Activated B cell treated with CpG ODN at 0.5 μM for 24 hours (primary cell): ENCODE data around the gene CD79A. TPM values are rescaled to one million over a fixed set of nuclear protein-coding genes. Genes with fewer than 3 reads are reported as not detected.

Experiments
- ATAC-seq: fragments of 200-7000 bp; cut with Tn5 transposase; one replicate; pipeline ENCODE4 v1.10.0; 2021; ENCODE audit warnings: low read depth, mild to moderate bottlenecking, moderate library complexity
- CTCF ChIA-PET: fragments of 350-600 bp; sonication (Branson Sonifier 250); formaldehyde crosslinking; loops from one replicate; lab custom pipeline; 2021; ENCODE audit warnings: antibody characterized with exemption; lab: Charles Lee
- POLR2A ChIA-PET: fragments of 350-600 bp; sonication (Branson Sonifier 250); formaldehyde crosslinking; loops from one replicate; lab custom pipeline; 2021; ENCODE audit warnings: antibody characterized with exemption; lab: Charles Lee
- DNase-seq: peaks from one replicate; pipeline ENCODE4 v3.0.0; 2022
- H3K27ac Mint-ChIP-seq: one replicate; pipeline ENCODE4 v1.8.0; 2020; ENCODE audit warnings: mixed read lengths
- H3K27me3 Mint-ChIP-seq: one replicate; pipeline ENCODE4 v1.8.0; 2021; ENCODE audit warnings: mixed read lengths
- H3K36me3 Mint-ChIP-seq: one replicate; pipeline ENCODE4 v1.8.0; 2021; ENCODE audit warnings: low read depth, mixed read lengths
- H3K4me1 Mint-ChIP-seq: one replicate; pipeline ENCODE4 v1.8.0; 2021; ENCODE audit warnings: mixed read lengths
- H3K4me3 Mint-ChIP-seq: one replicate; pipeline ENCODE4 v1.8.0; 2020; ENCODE audit warnings: mild to moderate bottlenecking, mixed read lengths
- H3K9me3 Mint-ChIP-seq: one replicate; pipeline ENCODE4 v1.8.0; 2020; ENCODE audit warnings: mixed read lengths
- CTCF ChIP-seq: fragments of 200-600 bp; IDR thresholded peaks from one replicate; pipeline ENCODE4 v1.8.0; 2022; ENCODE audit warnings: antibody characterized with exemption, mild to moderate bottlenecking
- intact Hi-C: fragments of 100-400 bp; cut with micrococcal nuclease; formaldehyde crosslinking; loops from one replicate; pipeline ENCODE4 v1.15.1; 2024
- total RNA-seq: library from RNA; stranded (reverse); gene quantifications from 2 replicates; pipeline ENCODE4 v1.2.3, GENCODE V29; 2022

Gene CD79A
- total RNA-seq, 1 donor from 2014 or later, result 889 TPM

- DNase-seq, result no peak
These were observed 25.5 kb downstream of the CD79A start for GRCh38 chr19:41902594-41902993.

GRCh38 chr19:41903193-41903953 lies 26.3 kb downstream of the CD79A start:
- Mint-ChIP-seq H3K4me3 (no peak overlapping the region), H3K4me1 (peaks cover 8% of the 10 kb centered on the region)
- POLR2A ChIA-PET, result interaction anchor here (0.8 to 3.3 kb wide), 5 partner anchors 15 to 43 kb away, joined by 3 to 11 read pairs (median 5); partner anchors contain the start of gene RPS19

More at GRCh38 chr19:41902594-41902993, 25.5 kb downstream of the CD79A start:
- peaks cover 90% of the 10 kb centered on the region for H3K36me3 Mint-ChIP-seq
- H3K9me3 Mint-ChIP-seq, result no peaks in the 10 kb centered on the region
- no peak for ATAC-seq
- H3K27me3 Mint-ChIP-seq, result no peaks in the 10 kb centered on the region
- POLR2A ChIA-PET, result interaction anchor here (1.4 to 3.3 kb wide), 4 partner anchors 27 to 43 kb away, joined by 4 to 11 read pairs (median 4); partner anchors contain the start of gene RPS19
- intact Hi-C loops, result no loop called here
- no peak overlapping the region for H3K4me3 Mint-ChIP-seq
- TF ChIP-seq CTCF, result no peak
- H3K4me1 Mint-ChIP-seq, result peaks cover 8% of the 10 kb centered on the region
- CTCF ChIA-PET, result interaction anchor here (1.3 kb wide), 1 partner anchor 30 kb away, joined by 3 read pairs; no protein-coding TSS in a partner anchor
- H3K27ac Mint-ChIP-seq, result no peak overlapping the region

GRCh38 chr19:41904118-41904870 lies 27.2 kb downstream of the CD79A start:
- peaks cover 75% of the 10 kb centered on the region for H3K36me3 Mint-ChIP-seq
- ChIA-PET CTCF (no interaction called here), POLR2A (interaction anchor here (1.0 kb wide), 1 partner anchor 16 kb away, joined by 3 read pairs; no protein-coding TSS in a partner anchor)
- no peaks in the 10 kb centered on the region for H3K9me3 Mint-ChIP-seq
- no peaks in the 10 kb centered on the region for H3K27me3 Mint-ChIP-seq
- ATAC-seq, result no peak
- DNase-seq, result no peak
- intact Hi-C loops, result no loop called here
- no peak overlapping the region for H3K27ac Mint-ChIP-seq
- no peak overlapping the region for H3K4me3 Mint-ChIP-seq
- H3K4me1 Mint-ChIP-seq, result peaks cover 6% of the 10 kb centered on the region
- TF ChIP-seq CTCF, result no peak

More at GRCh38 chr19:41903193-41903953, 26.3 kb downstream of the CD79A start:
- Mint-ChIP-seq H3K9me3 (no peaks in the 10 kb centered on the region), H3K27me3 (no peaks in the 10 kb centered on the region), H3K27ac (no peak overlapping the region), H3K36me3 (peaks cover 82% of the 10 kb centered on the region)
- DNase-seq (no peak), ATAC-seq (no peak)
- no peak for TF ChIP-seq CTCF
- CTCF ChIA-PET, result no interaction called here
- intact Hi-C loops, result no loop called here

- Mint-ChIP-seq H3K36me3 (peaks cover 65% of the 10 kb centered on the region), H3K4me3 (no peak overlapping the region), H3K4me1 (peaks cover 10% of the 10 kb centered on the region), H3K27ac (no peak overlapping the region), H3K9me3 (no peaks in the 10 kb centered on the region), H3K27me3 (no peaks in the 10 kb centered on the region)
- no peak for ATAC-seq
- intact Hi-C loops, result no loop called here
- no peak for DNase-seq
- no peak for TF ChIP-seq CTCF
- CTCF ChIA-PET, result no interaction called here
- POLR2A ChIA-PET, result interaction anchor here (0.7 to 1.5 kb wide), 2 partner anchors 28 to 40 kb away, joined by 3 to 4 read pairs; partner anchors contain the start of gene CD79A
These were observed 28.4 kb downstream of the CD79A start for GRCh38 chr19:41905273-41906002.
